HG03520 (cell line): ENCODE data around the gene TOGARAM2.
"Not testable (repeated sequence)": the region's sequence is repeated elsewhere in the genome, so short reads cannot be mapped to it uniquely, and the experiment has no call there.

ENCODE experiments used
- ATAC-seq: cut with Tn5 transposase; IDR thresholded peaks from one replicate; pipeline ENCODE4 v1.9.1; 2021; ENCODE audit warnings: mild to moderate bottlenecking, moderate library complexity; ENCODE audit not compliant: unreplicated experiment

TOGARAM2 gene

DNA sequence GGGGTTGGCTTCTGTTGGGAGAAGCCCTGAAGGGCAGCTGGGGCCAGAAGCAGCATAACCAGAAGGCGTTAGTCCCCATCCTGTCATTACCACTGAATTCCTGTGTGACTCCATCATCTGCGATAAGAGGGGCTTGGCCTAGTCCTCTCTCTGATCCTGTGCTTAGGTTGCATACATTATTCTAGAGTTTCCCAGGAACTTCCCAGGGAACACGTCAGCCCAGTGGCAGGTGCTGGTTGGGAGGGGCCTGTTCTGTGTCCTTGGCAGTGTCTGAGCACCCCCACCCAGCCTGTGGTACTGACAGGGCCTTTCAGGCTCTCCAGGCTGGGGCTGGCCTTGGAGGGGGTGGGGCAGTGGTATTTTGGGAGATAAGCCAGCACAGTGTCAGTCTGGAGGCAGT, 4.5 kb upstream of the TOGARAM2 start:
- no peak for ATAC-seq

GRCh38 chr2:28977176-28977875, 3.8 kb upstream of the TOGARAM2 start:
- no peak for ATAC-seq

GRCh38 chr2:28978001-28978400, 3.1 kb upstream of the TOGARAM2 start:
- ATAC-seq = not testable (repeated sequence)

DNA sequence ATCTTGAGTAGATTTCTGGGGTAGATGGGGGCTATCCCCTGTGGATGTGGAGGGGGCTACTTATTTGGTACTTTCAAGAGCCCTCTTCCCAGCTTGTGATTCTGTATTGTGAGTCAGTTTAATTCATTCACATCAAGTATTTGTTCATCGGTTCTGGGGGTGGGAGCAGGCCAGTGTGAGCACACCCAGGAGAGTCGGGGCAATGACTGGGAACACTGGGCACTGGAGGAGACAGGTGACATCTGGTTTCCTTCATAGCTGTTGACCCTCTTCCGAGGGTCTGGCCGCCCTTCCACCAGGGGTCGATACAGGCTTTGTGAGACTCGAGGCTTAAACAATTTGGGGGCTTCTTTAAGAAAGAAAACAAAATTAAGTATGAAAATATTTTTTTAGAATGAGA, 2.5 kb upstream of the TOGARAM2 start:
- no peak for ATAC-seq

- ATAC-seq = no peak
Measured at GRCh38 chr2:28979041-28979440, 2.1 kb upstream of the TOGARAM2 start.

- no peak for ATAC-seq
Measured at GRCh38 chr2:28979576-28980366, 1.3 kb upstream of the TOGARAM2 start.

GRCh38 chr2:28980368-28981015, 606 bp upstream of the TOGARAM2 start:
- no peak for ATAC-seq

DNA sequence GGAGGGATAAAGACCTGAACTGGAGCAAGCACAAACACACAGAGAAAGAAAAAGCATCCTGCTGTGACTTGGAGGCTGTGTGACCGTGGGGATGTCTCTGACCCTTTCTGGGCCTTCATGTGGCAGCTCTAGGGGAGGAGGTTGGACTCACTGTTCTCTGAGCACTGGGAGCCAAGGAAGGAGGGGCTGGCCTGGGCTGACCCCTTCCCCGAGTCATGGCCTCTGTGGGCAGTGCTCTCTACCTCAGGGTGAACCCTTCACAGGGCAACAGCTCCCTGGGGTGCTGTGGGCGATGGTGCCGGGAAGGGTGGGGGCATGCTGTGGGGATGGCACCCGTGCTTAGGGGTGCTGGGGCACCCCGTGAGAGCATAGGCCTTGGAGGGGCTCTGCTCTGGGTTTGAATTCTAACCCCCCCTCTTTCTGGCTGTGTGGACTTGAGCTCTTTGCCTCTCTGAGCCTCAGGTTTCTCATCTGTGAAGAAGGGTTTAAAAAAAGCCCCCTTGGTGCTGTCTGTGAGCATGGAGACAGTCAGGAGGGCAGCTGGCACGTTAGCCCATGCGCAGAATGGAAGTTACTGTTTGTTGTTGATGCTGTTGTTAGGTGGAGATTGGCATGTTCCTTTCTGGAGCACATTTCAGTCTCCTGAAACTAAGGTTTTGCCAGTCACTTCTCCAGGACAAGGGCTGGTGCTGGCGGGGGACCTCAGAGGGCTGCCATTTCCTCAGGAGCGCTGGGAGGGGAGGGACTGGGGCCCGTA, 700 bp downstream of the TOGARAM2 start:
- no peak for ATAC-seq

- ATAC-seq = no peak
Measured at GRCh38 chr2:28982381-28982950, 1.4 kb downstream of the TOGARAM2 start.

- no peak for ATAC-seq
Measured at GRCh38 chr2:28986429-28986828, 5.3 kb downstream of the TOGARAM2 start.

- ATAC-seq = no peak
Measured at GRCh38 chr2:28989973-28990372, 8.9 kb downstream of the TOGARAM2 start.

- ATAC-seq = no peak
Measured at GRCh38 chr2:28990445-28990844, 9.3 kb downstream of the TOGARAM2 start.

GRCh38 chr2:28991021-28991420, 9.9 kb downstream of the TOGARAM2 start:
- no peak for ATAC-seq

GRCh38 chr2:28991460-28991859, 10.4 kb downstream of the TOGARAM2 start:
- ATAC-seq = no peak

DNA sequence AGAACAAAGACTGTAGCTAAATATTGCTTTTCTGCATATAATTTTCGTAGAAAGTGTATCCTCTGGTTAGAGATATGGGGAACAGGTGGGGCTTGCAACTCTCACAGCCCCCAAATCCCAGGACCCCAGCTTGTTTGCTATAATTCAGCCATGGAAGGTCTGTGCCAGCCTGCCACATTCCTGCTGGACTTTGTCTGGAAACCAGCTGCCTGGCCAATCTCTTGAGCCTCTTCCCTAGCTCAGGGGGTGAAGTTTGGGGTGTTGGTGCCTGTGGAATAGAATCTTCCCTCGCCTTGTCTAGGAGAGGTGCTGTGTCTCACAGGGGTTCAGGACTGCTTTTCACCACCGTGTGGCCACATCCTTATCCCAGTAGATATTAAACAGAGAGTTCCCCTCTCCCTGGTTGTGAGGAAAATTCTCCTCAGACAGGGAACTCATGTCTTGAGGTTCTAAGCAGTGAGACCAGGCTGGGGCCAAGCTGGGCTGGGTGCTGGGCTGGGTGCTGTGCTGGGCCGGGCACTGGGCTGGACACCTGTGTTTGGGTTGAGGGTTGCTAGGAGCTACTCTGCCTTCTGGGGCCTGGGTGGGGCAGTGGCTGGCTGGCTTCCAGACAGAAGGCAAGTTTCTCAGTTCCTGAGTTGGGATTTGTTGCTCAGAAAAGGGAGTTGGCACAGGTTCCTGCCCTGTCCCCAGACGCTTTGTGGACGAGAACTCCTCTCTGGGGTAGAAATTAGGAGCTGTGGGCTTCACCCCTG, 12.3 kb downstream of the TOGARAM2 start:
- ATAC-seq = no peak

DNA sequence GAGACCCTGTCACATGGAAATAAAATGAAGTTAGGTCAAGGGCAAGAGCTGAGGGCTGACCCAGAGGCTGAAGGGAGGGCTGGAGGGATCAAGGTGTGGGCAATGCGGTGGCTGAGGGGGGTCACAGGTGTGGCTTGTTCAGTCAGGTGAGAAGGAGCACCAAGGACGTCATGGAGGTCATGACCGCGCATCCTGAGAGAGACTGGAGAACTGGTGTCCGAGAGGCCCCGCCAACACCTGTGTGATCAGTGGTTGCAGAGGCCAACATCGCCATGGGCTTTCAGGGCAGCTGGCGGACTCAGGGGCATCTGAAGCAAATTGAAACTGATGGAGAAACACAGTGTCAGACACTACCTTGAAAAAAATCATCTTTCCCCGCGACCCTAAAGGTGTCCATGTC, 13.0 kb downstream of the TOGARAM2 start:
- no peak for ATAC-seq

GRCh38 chr2:28994679-28995078, 13.6 kb downstream of the TOGARAM2 start:
- no peak for ATAC-seq

GRCh38 chr2:28995765-28996750, 15.0 kb downstream of the TOGARAM2 start:
- no peak for ATAC-seq
